ENCODE results near the gene GTPBP1.

Gene GTPBP1

DNA sequence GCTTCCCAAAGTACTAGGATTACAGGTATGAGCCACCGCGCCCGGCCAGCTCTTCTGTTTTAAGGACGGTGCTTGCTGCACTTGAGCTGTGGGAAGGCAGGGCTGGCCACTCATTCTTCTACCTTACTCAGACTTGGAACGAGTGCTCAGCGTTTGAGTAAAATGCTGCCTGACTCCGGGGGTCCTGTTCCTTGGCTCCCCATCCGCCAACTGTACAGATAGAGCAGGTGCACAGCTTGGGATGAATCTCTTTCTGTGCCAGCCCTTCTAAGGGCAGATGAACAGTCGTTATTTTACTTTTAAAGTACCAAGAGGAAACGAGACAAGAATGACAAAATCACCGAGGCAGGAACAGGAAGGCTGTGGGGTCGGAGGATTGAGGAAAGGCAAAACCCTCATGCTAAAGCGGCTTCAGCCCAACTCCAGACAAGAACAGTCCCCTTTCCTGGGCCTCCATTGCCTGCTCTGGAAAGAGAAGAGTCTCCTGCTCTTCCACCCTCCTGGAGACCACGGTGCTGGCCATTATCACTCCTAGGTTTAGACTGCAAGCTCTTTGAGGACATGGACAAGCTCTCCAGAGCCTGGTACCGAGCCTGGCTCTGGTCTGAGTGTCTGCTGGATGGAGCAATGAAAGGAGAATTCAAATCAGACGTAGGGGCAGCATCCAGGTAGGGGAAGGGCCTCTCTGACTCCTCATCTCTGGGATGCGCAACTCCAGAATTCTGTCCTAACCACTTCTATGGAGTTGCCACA lies 51.1 kb downstream of the GTPBP1 start:
- DNase-seq (ENCODE audit: extremely low read depth in 1 of 2, low read depth in 1 of 2) = no peak

DNA sequence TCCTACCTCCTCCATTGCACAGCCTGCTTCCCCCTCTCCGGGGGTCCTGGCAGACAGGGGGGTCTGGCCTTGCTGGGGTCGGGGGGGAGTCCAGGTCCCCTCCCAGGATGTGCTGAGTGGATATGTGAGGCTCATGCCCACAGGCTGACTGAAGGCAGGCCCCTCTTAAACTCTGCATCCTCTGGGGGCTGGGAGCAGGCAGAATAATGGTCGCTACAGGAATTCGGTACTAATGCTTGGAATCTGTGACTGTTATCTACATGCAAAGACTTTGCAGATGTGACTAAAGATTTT lies 51.7 kb downstream of the GTPBP1 start:
- DNase-seq (ENCODE audit: extremely low read depth in 1 of 2, low read depth in 1 of 2) = no peak

DNA sequence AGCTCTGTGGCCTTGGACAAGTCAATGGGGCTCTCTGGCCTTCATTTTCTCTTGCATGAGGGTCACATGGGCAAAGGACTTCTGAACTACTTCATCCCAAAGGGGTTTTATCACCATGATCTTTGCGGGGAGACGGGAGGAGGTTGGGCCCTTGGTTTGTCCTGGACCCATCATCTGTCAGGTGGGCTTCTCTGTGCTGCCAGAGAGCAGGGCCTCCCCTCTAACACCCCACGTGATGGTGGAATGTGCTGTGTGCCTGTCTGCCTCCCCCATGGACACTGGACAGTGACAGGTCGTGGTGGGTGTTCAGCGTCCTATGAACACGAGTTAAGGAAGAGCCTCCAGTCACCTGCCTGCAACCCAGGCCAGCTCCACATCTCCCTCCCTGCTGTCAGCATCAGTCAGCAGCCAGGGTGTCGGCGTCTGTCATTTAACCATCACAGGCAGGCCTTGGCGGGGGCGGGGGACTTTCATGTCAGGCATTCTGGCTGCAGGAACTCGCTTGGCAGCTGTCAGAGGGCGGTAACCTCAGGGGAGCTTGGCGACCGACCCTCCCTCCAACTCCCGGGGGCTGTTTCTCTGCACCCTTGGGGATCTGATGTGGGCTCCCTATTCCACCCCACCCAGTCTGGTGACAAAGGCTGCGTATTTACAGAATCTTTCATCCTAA lies 52.7 kb downstream of the GTPBP1 start:
- peak in 1 of 2 donors; percentile 65 for DNase-seq (ENCODE audit: extremely low read depth in 1 of 2, low read depth in 1 of 2)

DNA sequence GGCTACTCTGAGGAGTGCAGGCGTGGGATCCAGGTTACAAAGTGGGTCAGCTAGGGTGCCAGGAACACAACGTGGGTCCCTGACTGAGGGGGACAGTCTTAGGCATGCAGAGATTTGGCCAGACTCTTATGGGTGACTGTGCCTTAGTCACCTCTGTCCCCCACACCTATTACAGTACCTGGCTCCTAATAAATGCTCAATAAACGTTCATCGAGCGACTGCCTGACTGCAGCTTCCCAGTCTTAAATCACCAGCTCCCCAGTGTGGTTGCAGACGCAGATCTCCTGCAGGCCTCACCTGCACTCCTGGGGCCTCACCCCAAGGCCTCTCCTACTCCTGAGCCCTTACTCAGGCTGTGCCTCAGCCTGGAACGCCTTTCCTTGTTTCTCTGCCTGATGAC lies 53.3 kb downstream of the GTPBP1 start:
- no peak for DNase-seq (ENCODE audit: extremely low read depth in 1 of 2, low read depth in 1 of 2)

DNA sequence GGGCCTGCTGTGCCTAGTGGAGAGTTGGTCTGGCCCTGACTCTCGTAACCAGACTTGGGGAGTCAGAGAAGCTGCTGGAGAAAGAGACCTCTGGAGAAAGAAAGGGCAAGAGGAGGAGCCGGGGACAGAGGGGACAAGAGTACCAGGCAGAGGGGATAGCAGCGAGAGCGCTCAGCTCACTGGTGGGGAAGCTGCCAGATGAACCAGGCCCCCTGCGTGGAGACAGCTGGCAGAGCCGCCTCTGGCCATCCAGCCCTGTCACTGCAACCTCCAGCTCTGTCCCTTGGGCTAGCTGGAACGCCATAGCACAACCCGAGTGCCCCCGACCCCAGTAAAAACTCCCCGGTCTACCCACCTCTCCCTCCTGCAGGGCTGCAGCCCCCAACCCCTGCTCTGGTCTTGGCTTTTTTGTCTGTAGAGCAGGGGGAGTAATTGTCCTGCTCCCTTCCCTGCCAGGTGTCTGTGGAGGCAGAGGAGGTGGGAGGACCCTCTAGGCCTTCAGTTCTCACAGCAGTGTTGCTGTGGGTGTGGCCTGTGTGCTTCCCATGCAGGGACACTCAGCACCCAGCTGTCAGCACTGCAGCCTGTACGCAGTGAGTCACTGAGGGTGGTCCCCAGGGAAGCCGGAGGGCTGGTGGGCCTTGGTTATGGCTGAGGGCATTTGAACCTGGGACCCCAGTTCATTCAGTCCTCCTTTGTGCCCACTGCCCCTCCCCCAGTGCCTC lies 54.9 kb downstream of the GTPBP1 start:
- DNase-seq (ENCODE audit: extremely low read depth in 1 of 2, low read depth in 1 of 2) = no peak

DNA sequence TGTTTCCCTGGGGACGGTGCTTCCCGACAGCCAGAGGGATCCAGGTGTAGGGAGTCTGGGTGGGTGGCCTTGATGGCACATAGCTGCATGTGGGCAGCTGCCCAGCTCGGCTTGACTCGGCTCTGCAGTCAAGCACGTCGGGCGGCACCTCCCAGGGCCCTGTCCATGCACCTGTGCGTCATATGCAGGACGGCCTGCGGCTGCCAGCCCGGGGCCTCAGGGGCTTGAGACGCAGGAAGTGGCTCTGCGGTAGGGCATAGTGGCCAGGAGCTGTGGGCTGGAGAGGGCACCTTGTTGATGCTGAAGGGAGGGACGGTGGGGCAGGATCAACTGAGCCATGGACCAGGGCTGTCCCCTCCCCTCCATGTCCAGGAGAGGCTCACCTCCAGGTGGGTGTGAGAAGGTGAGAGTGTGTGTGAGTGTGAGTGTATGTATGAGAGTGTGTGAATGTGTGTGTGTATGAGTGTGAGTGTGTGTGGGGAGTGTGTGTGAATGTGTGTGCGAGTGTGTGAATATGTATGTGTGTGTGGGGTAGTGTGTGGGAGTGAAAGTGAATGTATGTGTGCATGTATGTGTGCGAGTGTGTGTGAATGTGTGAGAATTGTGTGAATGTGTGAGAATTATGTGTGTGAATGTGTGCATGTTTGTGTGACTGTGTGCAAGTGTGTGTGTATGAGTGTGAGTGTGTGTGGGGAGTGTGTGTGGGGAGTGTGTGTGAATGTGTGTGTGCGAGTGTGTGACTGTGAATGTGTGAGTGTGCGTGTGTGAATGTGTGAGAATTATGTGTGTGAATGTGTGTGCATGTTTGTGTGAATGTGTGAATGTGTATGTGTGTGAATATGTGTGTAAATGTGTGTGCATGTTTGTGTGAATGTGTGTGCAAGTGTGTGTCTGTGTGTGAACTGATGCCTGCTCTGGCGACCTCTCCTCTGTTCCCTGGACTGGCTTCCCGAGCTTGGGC lies 55.7 kb downstream of the GTPBP1 start:
- DNase-seq (ENCODE audit: extremely low read depth in 1 of 2, low read depth in 1 of 2) = no peak

DNA sequence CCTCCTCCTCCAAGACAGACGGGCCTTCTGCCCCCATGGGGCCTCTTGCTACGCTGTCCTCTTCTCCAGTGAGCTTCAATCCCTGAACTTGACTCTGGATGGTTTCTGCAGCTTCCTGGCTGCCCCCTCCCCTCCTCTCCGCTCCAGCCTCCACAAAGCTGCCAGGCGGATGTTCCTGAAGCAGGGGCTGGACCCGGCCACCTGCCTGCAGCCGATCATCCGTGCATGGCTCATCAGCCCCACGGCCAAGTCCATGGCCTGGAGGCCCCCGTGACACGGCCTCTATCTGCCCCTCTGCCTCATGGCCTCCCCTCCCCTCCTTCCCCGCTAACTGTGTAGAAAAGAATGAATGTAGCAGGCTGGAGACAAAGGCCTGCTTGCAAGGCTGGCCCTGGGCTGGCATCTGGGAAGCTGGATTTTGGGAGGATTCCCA lies 56.8 kb downstream of the GTPBP1 start:
- no peak for DNase-seq (ENCODE audit: extremely low read depth in 1 of 2, low read depth in 1 of 2)

DNA sequence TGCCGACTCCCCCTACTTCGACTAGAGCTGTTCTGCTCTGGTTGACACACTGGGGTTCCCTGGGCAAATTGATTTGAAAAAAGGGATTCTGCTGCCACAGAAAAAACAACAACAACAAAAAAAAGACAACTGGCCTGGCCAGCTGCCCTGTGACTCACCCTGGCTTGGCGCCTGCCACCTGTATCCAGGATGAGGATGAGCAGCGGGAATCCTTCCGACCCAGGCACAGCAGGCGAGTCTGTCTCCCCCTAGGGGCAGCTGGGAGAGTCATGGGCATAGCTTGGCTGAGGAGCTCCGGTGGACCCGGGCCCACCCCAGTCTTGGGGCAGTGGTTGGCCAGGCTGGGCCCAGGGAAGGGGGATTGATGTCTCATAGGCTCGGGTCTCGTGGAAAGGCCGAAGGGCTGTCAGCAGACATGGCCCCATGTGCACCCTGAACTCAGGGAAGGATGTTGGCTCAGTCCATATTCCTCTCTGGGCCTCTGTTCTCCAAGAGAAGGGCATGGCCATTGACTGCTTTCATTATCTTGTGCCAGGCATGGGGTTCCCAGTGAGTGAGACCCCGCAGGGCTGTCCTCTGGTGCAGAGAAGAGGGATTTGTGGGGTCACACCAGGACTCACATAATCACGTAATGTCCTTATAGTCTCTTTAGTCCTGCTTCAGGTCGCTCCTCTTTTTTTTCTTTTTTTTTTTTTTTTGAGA lies 60.5 kb downstream of the GTPBP1 start:
- no peak for DNase-seq (ENCODE audit: extremely low read depth in 1 of 2, low read depth in 1 of 2)

DNA sequence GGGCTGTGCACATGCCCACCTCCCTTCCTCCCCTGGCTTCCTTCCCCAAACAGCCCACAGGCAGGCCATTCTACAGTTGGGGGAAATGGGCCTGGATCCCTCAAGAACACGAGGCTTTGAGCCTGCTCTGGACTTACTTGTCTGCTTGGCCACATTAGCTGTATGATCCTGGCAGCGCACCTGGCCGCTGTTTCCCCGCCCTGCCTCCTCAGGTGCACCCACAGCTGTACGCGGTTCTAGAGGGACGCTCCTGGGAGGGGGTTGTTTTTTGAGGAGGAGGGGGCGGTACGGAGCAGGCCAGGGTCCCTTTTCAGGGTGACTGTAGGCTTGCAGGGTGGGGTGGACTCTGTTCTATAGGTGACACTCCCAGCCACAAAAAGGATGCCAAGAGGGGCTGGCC lies 61.6 kb downstream of the GTPBP1 start:
- no peak for DNase-seq (ENCODE audit: extremely low read depth in 1 of 2, low read depth in 1 of 2)

DNA sequence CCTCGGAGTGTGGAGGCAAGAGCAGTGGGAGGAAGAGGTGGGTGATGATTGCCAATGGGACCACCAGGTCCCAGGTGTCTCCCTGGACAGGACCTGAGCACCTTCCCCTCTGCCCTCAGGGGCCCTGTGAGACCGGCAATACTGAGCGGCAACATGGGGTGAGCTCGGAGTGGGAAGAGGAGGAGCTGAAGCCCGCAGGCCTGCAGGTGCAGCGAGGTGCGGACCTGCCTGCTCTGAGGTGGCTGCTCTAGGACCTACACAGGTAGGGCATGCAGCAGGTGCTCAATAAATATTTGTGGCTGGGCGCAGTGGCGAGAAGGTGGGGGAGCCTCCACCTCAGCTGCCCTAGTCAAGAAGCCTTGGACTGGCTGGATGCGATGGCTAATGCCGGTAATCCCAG lies 62.3 kb downstream of the GTPBP1 start:
- no peak for DNase-seq (ENCODE audit: extremely low read depth in 1 of 2, low read depth in 1 of 2)

DNA sequence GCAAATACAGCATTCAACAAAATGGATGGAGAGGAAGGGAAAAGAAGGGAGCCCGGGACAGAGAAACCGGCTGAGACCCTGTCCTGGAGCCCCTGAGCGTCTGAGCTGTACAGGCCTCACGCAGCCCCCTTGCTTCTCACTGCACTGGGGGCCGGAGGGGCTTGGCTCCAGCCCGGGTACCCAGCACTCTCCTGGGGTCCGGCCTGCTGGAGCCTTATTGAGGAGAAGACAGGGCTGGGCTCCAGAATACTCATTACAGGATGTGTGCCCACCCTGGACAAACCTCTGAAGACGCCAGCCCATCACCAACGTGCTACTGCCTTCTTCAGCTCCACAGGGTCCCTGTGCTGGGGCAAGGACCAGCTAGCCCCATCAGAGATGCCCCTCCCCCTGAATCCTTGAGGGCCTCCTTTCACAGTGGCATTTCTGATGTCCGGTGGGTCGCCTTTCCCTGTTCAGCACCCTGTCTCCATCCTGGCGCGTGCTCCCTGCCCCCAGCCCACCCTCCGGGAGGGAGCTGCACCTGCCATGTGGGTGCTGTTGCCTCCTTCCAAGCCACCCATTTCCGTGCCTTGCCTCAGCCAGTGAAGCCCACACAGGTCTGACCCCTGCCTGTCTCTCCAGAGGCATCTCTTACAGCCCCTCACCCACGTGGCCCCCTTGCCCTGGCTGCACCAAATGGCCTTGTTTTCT lies 64.7 kb downstream of the GTPBP1 start:
- DNase-seq (ENCODE audit: extremely low read depth in 1 of 2, low read depth in 1 of 2) = no peak

DNA sequence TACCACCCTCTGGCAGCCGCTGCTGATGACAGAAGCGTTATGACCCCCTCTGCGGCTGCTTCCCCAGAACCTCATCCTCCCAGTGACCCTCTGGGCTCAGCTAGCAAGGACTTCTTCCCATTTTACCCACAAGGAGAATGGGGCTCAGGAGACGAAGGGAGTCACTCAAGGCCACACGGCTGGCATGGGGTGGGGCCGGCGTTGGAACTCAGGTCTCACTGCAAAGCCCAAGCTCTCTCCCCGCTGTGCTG lies 66.8 kb downstream of the GTPBP1 start:
- DNase-seq (ENCODE audit: extremely low read depth in 1 of 2, low read depth in 1 of 2) = no peak

DNA sequence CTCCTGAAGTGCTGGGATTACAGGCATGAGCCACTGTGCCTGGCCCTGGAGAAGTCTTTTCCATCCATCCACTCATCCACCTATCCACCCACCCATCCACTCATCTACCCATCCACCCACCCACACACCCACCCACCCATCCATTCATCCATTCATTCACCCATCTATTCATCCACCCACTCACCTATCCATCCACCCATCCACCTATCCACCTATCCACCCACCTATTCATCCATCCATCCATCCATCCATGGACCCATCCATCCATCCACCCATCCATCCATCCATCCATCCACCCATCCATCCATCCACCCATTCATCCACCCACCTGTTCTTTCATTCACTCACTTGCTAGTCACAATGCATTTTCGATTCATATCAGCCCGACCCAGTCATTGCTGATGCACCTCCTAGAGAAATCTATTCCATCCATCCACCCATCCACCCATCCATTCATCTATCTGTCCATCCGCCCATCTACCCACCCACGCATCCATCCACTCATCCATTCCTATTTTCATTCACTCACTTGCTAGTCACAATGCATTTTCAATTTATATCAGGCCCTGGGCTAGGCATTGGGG lies 67.7 kb downstream of the GTPBP1 start:
- DNase-seq (ENCODE audit: extremely low read depth in 1 of 2, low read depth in 1 of 2) = no peak

DNA sequence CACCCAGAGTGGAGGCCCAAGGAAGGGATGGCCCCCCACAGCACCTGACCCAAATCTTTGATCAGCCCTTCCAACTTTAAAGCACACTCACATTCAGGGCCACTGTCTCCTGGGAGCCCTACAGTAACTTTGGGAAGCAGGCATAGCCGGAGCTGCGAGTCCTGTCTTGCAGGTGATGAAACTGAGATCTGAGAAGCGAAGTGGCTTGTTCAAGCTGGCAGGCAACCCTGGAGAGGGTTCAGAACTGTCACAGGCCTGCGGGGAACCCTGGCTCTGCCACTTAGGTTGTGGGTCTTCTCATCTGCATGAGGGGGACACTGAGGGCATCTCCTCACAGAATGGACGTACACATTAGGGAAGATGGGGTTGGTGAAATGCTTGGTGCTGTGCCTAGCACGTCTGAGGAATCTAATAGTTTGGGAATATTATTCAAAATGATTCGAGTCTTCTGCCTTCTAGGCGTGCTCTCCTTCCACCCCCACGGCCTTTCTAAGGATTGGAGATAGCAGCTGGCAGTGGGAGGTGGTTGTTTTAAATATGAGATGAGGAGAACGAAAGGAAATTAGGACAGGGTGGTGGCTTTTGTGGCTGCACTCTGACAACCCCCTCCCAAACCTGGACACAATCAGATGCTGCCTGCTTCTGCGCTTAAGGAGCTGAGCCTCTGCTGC lies 68.9 kb downstream of the GTPBP1 start:
- DNase-seq (ENCODE audit: extremely low read depth in 1 of 2, low read depth in 1 of 2) = no peak

DNA sequence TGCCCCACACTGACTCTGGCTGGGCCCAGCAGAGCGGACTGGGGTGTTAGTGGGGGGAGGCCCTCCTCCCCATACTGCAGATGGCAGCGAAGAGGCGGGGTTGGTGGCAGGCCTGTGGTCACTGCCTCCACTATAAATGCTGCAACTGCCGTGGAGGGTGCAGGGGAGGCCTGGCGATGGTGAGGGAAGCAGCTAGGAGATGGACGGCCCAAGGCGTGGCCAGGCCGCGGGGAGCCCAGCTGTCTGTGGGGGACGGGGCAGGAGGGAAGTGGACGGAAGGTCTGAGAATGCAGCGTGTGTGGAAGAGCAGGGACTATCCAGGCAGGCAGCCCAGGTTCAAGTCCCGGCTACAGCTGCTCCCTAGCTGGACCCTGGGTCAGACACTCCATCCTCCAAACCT lies 69.9 kb downstream of the GTPBP1 start:
- no peak for DNase-seq (ENCODE audit: extremely low read depth in 1 of 2, low read depth in 1 of 2)

DNA sequence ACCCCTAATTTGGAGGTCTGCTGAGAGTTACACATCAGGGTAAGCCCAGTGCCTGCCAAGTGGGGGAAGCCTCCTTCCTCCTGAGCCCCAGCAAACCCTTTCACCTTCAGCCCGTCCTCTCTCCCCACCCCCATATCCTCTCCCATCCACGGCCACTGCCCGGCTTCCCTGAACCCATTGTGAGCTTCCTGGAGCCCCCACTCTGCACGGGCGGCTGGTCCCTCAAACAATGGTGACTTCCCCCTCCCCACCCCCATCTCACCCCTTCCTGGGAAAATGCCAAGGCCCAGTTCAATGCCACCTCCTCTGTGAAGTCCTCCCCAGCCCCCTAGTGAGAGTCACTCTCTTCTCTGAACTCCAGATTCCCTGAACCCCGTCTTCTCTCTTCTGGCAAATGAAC lies 70.3 kb downstream of the GTPBP1 start:
- no peak for DNase-seq (ENCODE audit: extremely low read depth in 1 of 2, low read depth in 1 of 2)

DNA sequence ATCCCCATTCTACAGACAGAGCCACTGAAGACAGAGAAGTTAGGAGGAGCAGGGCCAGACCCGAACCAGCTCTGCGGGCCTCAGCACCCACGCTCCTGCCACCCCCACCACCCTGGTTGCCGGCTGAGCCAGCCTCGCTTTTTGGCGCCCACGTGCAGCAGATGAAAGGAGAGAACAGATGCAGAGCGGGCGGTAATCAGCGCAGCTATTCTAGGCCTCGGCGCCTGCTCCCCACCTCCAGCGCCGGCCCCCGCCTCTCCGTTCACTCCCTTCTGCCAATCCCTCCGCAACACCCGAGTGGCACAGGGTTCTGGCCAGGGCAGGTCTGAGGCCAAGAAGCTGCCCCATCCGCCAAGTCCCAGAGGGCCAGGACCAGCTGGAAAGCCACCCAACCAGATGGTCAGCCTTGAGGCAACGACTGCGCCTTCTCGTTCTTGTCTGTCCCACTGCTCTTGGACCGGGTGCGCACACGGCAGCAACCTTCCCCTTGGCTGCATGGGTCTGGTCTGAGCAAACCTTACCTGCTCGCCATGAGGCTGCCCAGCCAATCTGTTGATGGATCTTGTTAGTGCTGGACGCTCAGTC lies 71.4 kb downstream of the GTPBP1 start:
- DNase-seq (ENCODE audit: extremely low read depth in 1 of 2, low read depth in 1 of 2) = no peak

DNA sequence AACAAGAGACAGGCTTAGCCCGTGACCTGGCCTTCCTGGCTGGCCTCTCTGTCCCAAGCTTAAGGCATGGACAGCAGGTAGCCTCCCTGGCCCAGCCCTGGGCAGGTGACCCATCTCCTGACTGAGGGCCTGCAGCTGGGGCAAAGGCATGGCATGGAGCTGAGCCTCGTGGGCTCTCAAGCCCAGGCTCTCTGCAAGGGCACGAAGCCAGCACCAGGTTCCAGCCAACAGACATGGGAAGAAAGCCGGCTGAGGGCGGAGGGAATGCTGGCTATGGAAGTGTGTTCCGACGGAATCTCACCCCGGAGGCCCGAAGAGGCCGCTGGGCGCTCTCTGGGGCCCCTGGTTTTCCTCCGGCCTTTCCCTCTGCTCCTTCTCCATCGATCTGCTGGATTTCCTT lies 75.3 kb downstream of the GTPBP1 start:
- DNase-seq (ENCODE audit: extremely low read depth in 1 of 2, low read depth in 1 of 2) = no peak
